KOPT-K1 (cell line): ENCODE results near the gene PRR20C.
"Not testable (repeated sequence)": the region's sequence is repeated elsewhere in the genome, so short reads cannot be mapped to it uniquely, and the experiment has no call there.

Source experiments
- H3K27ac ChIP-seq: fragments of 200-600 bp; sonication (generic); 2 replicates; pipeline ENCODE4 v1.5.1; 2016; ENCODE audit warnings: antibody characterized with exemption, mild to moderate bottlenecking, low read depth, low read length; ENCODE audit not compliant: poor library complexity, severe bottlenecking
- H3K36me3 ChIP-seq: fragments of 200-600 bp; sonication (generic); 2 replicates; pipeline ENCODE4 v1.5.1; 2017; ENCODE audit warnings: antibody characterized with exemption, mild to moderate bottlenecking, low read length, moderate library complexity; ENCODE audit not compliant: insufficient read depth
- H3K9me3 ChIP-seq: fragments of 200-600 bp; sonication (generic); 2 replicates; pipeline ENCODE4 v1.5.1; 2017; ENCODE audit warnings: antibody characterized with exemption, low read length, mild to moderate bottlenecking; ENCODE audit not compliant: insufficient read depth, poor library complexity, severe bottlenecking

Gene PRR20C

GRCh38 chr13:57153761-57154160 lies at the start of gene PRR20C:
PRR20C (plus strand) TSS chr13:57154061; CDS start chr13:57154448, 387 bp downstream.
- not testable (repeated sequence) for H3K36me3 ChIP-seq, H3K27ac ChIP-seq

GRCh38 chr13:57114945-57115344 lies 38.9 kb upstream of the PRR20C start:
- Histone ChIP-seq H3K36me3 (no peaks in the 10 kb centered on the region), H3K9me3 (peaks cover 5% of the 10 kb centered on the region), H3K27ac (no peak overlapping the region)

More at GRCh38 chr13:57153761-57154160, at the start of gene PRR20C:
- H3K9me3 ChIP-seq, result not testable (repeated sequence)

GRCh38 chr13:57123681-57124080 lies 30.2 kb upstream of the PRR20C start:
- H3K27ac ChIP-seq, result no peak overlapping the region
- H3K36me3 ChIP-seq, result no peaks in the 10 kb centered on the region
- no peaks in the 10 kb centered on the region for H3K9me3 ChIP-seq

GRCh38 chr13:57128909-57129308 lies 25.0 kb upstream of the PRR20C start:
- H3K27ac ChIP-seq, result no peak overlapping the region
- H3K36me3 ChIP-seq, result no peaks in the 10 kb centered on the region
- no peaks in the 10 kb centered on the region for H3K9me3 ChIP-seq

GRCh38 chr13:57136093-57136492 lies 17.8 kb upstream of the PRR20C start:
- no peak overlapping the region for H3K27ac ChIP-seq
- H3K36me3 ChIP-seq, result no peaks in the 10 kb centered on the region
- H3K9me3 ChIP-seq, result no peaks in the 10 kb centered on the region

- Histone ChIP-seq H3K36me3 (no peaks in the 10 kb centered on the region), H3K27ac (no peak overlapping the region), H3K9me3 (no peaks in the 10 kb centered on the region)
These were observed 16.3 kb upstream of the PRR20C start for GRCh38 chr13:57137585-57137984.

GRCh38 chr13:57138988-57139387 lies 14.9 kb upstream of the PRR20C start:
- no peaks in the 10 kb centered on the region for H3K36me3 ChIP-seq
- no peaks in the 10 kb centered on the region for H3K9me3 ChIP-seq

GRCh38 chr13:57139781-57140180 lies 14.1 kb upstream of the PRR20C start:
- not testable (repeated sequence) for H3K27ac ChIP-seq, H3K36me3 ChIP-seq, H3K9me3 ChIP-seq

More at GRCh38 chr13:57138988-57139387, 14.9 kb upstream of the PRR20C start:
- no peak overlapping the region for H3K27ac ChIP-seq

- not testable (repeated sequence) for H3K36me3 ChIP-seq, H3K27ac ChIP-seq, H3K9me3 ChIP-seq
These were observed 13.5 kb upstream of the PRR20C start, which contains the start of gene PRR20A for GRCh38 chr13:57140235-57140968. PRR20A (plus strand) TSS chr13:57140918; CDS start chr13:57141305, 387 bp downstream.

GRCh38 chr13:57147188-57147587 lies 6.7 kb upstream of the PRR20C start, which contains the start of gene PRR20B:
PRR20B (plus strand) TSS chr13:57147488; CDS start chr13:57147875, 387 bp downstream.
- not testable (repeated sequence) for H3K27ac ChIP-seq, H3K9me3 ChIP-seq

GRCh38 chr13:57148106-57148505 lies 5.8 kb upstream of the PRR20C start:
- H3K27ac ChIP-seq, H3K36me3 ChIP-seq, H3K9me3 ChIP-seq: not testable (repeated sequence)

More at GRCh38 chr13:57147188-57147587, 6.7 kb upstream of the PRR20C start, which contains the start of gene PRR20B:
- H3K36me3 ChIP-seq, result not testable (repeated sequence)

- H3K27ac ChIP-seq, H3K36me3 ChIP-seq, H3K9me3 ChIP-seq: not testable (repeated sequence)
These were observed 6.5 kb downstream of the PRR20C start, which contains the start of gene PRR20D for GRCh38 chr13:57160332-57160731. PRR20D (plus strand) TSS chr13:57160632; CDS start chr13:57161019, 387 bp downstream.

- not testable (repeated sequence) for H3K9me3 ChIP-seq, H3K27ac ChIP-seq, H3K36me3 ChIP-seq
These were observed 13.0 kb downstream of the PRR20C start, which contains the start of gene PRR20E for GRCh38 chr13:57166897-57167296. PRR20E (plus strand) TSS chr13:57167197; CDS start chr13:57167584, 387 bp downstream.

GRCh38 chr13:57191667-57192066 lies 37.8 kb downstream of the PRR20C start:
- Histone ChIP-seq H3K27ac (no peak overlapping the region), H3K9me3 (no peaks in the 10 kb centered on the region), H3K36me3 (no peaks in the 10 kb centered on the region)
